ENCODE data around the gene CD33. TPM values are rescaled to one million over a fixed set of nuclear protein-coding genes. Genes with fewer than 3 reads are reported as not detected.

CD33 gene
- total and polyA plus RNA-seq, 9 donors, result 1.3 to 16.5 (median 2.7) TPM

- H3K9me3 ChIP-seq, result no peaks in the 10 kb centered on the region
- intact Hi-C loops (cut with DNase I), result no loop called here
- H3K27ac ChIP-seq, result no peak overlapping the region
- WGBS, 3 donors, result 17 to 27% (median 20%) methylated on average over 3 of the region's 3 CpGs
- DNase-seq, result no peak
- TF ChIP-seq CTCF (IDR thresholded peaks at IDR 0.05), result no peak
- TF ChIP-seq POLR2A (IDR thresholded peaks at IDR 0.05), result no peak
- no peak for TF ChIP-seq EP300 (IDR thresholded peaks at IDR 0.05)
- no peaks in the 10 kb centered on the region for H3K36me3 ChIP-seq
- no peaks in the 10 kb centered on the region for H3K4me1 ChIP-seq (ENCODE audit: insufficient read depth)
- no peaks in the 10 kb centered on the region for H3K27me3 ChIP-seq
- no peak overlapping the region for H3K4me3 ChIP-seq
Observed at GRCh38 chr19:51224163-51224641, 678 bp upstream of the CD33 start.

DNA sequence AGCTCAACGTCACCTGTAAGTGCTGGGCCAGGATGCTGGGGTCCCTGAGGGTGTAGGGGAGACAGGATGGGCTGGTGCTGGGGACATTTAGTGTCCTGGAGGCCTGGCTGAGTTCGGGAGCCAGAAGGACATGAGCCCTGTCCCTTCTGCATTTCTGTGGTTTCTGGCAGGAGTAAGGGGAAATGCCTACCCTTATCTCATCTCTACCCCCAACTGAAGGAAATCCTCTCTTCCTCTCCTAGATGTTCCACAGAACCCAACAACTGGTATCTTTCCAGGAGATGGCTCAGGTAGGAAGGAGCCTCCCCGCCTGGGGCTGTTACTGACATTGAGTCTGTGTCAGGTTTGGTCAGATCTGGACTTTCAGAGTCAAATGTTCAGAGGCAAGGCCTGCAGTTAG lies 1.2 kb downstream of the CD33 start:
- no peak overlapping the region for H3K4me3 ChIP-seq
- intact Hi-C loops (cut with DNase I), result no loop called here
- no peak overlapping the region for H3K27ac ChIP-seq
- H3K36me3 ChIP-seq, result no peaks in the 10 kb centered on the region
- WGBS, 3 donors, result 59 to 68% (median 64%) methylated on average over 3 of the region's 3 CpGs
- TF ChIP-seq POLR2A (IDR thresholded peaks at IDR 0.05) (no peak), EP300 (IDR thresholded peaks at IDR 0.05) (no peak), CTCF (IDR thresholded peaks at IDR 0.05) (no peak)
- no peaks in the 10 kb centered on the region for H3K27me3 ChIP-seq
- DNase-seq, result no peak
- no peaks in the 10 kb centered on the region for H3K4me1 ChIP-seq (ENCODE audit: insufficient read depth)
- H3K9me3 ChIP-seq, result no peaks in the 10 kb centered on the region

GRCh38 chr19:51227326-51227725 lies 2.4 kb downstream of the CD33 start:
- TF ChIP-seq CTCF (IDR thresholded peaks at IDR 0.05), result no peak
- no peak for TF ChIP-seq POLR2A (IDR thresholded peaks at IDR 0.05)
- no peak for TF ChIP-seq EP300 (IDR thresholded peaks at IDR 0.05)
- Histone ChIP-seq H3K4me1 (ENCODE audit: insufficient read depth) (no peaks in the 10 kb centered on the region), H3K9me3 (no peaks in the 10 kb centered on the region), H3K36me3 (no peaks in the 10 kb centered on the region), H3K4me3 (no peak overlapping the region), H3K27ac (no peak overlapping the region), H3K27me3 (no peaks in the 10 kb centered on the region)
- no peak for DNase-seq
- intact Hi-C loops (cut with DNase I), result no loop called here
- 56 to 68% (median 57%) methylated on average over 2 of the region's 2 CpGs for WGBS, 3 donors

DNA sequence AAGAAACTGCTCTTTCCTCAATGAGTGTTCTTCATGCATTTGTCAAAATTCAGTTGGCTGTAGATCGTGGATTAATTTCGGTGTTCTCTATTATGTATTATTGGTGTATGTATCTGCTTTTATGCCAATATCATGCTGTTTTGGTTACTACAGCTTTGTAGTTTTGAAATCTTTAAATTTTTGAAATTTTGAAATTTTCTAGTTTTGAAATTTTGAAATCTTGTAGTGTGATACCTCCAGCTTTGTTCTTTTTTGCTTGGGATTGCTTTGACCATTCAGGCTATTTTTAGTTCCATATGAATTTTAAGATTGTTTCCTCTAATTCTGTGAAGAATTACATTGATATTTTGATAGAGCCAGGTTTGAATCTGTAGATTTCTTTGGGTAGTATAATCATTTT lies 3.1 kb downstream of the CD33 start:
- 84 to 92% (median 88%) methylated on average over 2 of the region's 2 CpGs for WGBS, 3 donors
- no peaks in the 10 kb centered on the region for H3K4me1 ChIP-seq (ENCODE audit: insufficient read depth)
- H3K4me3 ChIP-seq, result no peak overlapping the region
- TF ChIP-seq CTCF (IDR thresholded peaks at IDR 0.05) (no peak), EP300 (IDR thresholded peaks at IDR 0.05) (no peak), POLR2A (IDR thresholded peaks at IDR 0.05) (no peak)
- H3K36me3 ChIP-seq, result no peaks in the 10 kb centered on the region
- H3K9me3 ChIP-seq, result no peaks in the 10 kb centered on the region
- no peak overlapping the region for H3K27ac ChIP-seq
- intact Hi-C loops (cut with DNase I), result no loop called here
- H3K27me3 ChIP-seq, result no peaks in the 10 kb centered on the region
- no peak for DNase-seq
